ENCODE measurements around the gene AP2A2. TPM values are rescaled to one million over a fixed set of nuclear protein-coding genes. Genes with fewer than 3 reads are reported as not detected.

AP2A2 gene
- total RNA-seq, 1 donor from 2014 or later: 69.7 TPM

GRCh38 chr11:895331-896110, 30.1 kb upstream of the AP2A2 start:
- Mint-ChIP-seq H3K36me3 (ENCODE audit: low read depth) (peaks cover 2% of the 10 kb centered on the region), H3K9me3 (ENCODE audit: low read depth) (no peaks in the 10 kb centered on the region), H3K4me3 (ENCODE audit: unreplicated experiment) (no peak overlapping the region), H3K27me3 (ENCODE audit: low read depth) (no peaks in the 10 kb centered on the region), H3K27ac (ENCODE audit: unreplicated experiment) (no peak overlapping the region), H3K4me1 (ENCODE audit: low read depth) (no peaks in the 10 kb centered on the region)
- no peak for DNase-seq (ENCODE audit: low spot score)
- TF ChIP-seq CTCF (IDR thresholded peaks at IDR 0.05): no peak

GRCh38 chr11:897253-898142, 28.2 kb upstream of the AP2A2 start:
- Mint-ChIP-seq H3K9me3 (ENCODE audit: low read depth) (no peaks in the 10 kb centered on the region), H3K27me3 (ENCODE audit: low read depth) (no peaks in the 10 kb centered on the region), H3K4me1 (ENCODE audit: low read depth) (no peaks in the 10 kb centered on the region), H3K27ac (ENCODE audit: unreplicated experiment) (no peak overlapping the region), H3K36me3 (ENCODE audit: low read depth) (peaks cover 14% of the 10 kb centered on the region), H3K4me3 (ENCODE audit: unreplicated experiment) (no peak overlapping the region)
- TF ChIP-seq CTCF (IDR thresholded peaks at IDR 0.05): no peak
- DNase-seq (ENCODE audit: low spot score): no peak

GRCh38 chr11:898143-898511, 27.5 kb upstream of the AP2A2 start:
- no peaks in the 10 kb centered on the region for H3K9me3 Mint-ChIP-seq (ENCODE audit: low read depth)
- H3K27ac Mint-ChIP-seq (ENCODE audit: unreplicated experiment): no peak overlapping the region
- H3K36me3 Mint-ChIP-seq (ENCODE audit: low read depth): peaks cover 19% of the 10 kb centered on the region
- no peaks in the 10 kb centered on the region for H3K4me1 Mint-ChIP-seq (ENCODE audit: low read depth)
- no peak overlapping the region for H3K4me3 Mint-ChIP-seq (ENCODE audit: unreplicated experiment)
- DNase-seq (ENCODE audit: low spot score): no peak
- peak; percentile 60 for TF ChIP-seq CTCF (IDR thresholded peaks at IDR 0.05)
- H3K27me3 Mint-ChIP-seq (ENCODE audit: low read depth): no peaks in the 10 kb centered on the region

- Mint-ChIP-seq H3K27ac (ENCODE audit: unreplicated experiment) (no peak overlapping the region), H3K9me3 (ENCODE audit: low read depth) (no peaks in the 10 kb centered on the region), H3K36me3 (ENCODE audit: low read depth) (peaks cover 22% of the 10 kb centered on the region), H3K4me3 (ENCODE audit: unreplicated experiment) (no peak overlapping the region), H3K27me3 (ENCODE audit: low read depth) (no peaks in the 10 kb centered on the region), H3K4me1 (ENCODE audit: low read depth) (no peaks in the 10 kb centered on the region)
- no peak for DNase-seq (ENCODE audit: low spot score)
- TF ChIP-seq CTCF (IDR thresholded peaks at IDR 0.05): peak; percentile 22
Measured at GRCh38 chr11:898540-899190, 27.0 kb upstream of the AP2A2 start.

- no peaks in the 10 kb centered on the region for H3K4me1 Mint-ChIP-seq (ENCODE audit: low read depth)
- H3K27me3 Mint-ChIP-seq (ENCODE audit: low read depth): no peaks in the 10 kb centered on the region
- DNase-seq (ENCODE audit: low spot score): no peak
- H3K27ac Mint-ChIP-seq (ENCODE audit: unreplicated experiment): no peak overlapping the region
- H3K36me3 Mint-ChIP-seq (ENCODE audit: low read depth): peaks cover 27% of the 10 kb centered on the region
- TF ChIP-seq CTCF (IDR thresholded peaks at IDR 0.05): no peak
- H3K4me3 Mint-ChIP-seq (ENCODE audit: unreplicated experiment): no peak overlapping the region
- no peaks in the 10 kb centered on the region for H3K9me3 Mint-ChIP-seq (ENCODE audit: low read depth)
Measured at GRCh38 chr11:899724-900123, 25.9 kb upstream of the AP2A2 start.

Data from chondrocyte (in vitro differentiated cells).